Glomerular endothelial cell (primary cell): ENCODE measurements around the gene FBXW11. TPM values are rescaled to one million over a fixed set of nuclear protein-coding genes. Genes with fewer than 3 reads are reported as not detected.

ENCODE experiments used
- DNase-seq: peaks from one replicate; pipeline ENCODE4 v3.0.0-alpha.2; 2011; ENCODE audit warnings: low read depth, low spot score; ENCODE audit errors: extremely low read depth
- total RNA-seq: library from RNA; depleted of rRNA; stranded (reverse); fragments of >200 nt; gene quantifications from 2 replicates; pipeline ENCODE4 v1.2.3, GENCODE V29; 2015

Gene FBXW11
- total RNA-seq, 1 donor from 2014 or later: 53.7 TPM

- no peak for DNase-seq
Measured at GRCh38 chr5:171874234-171874633, 132.2 kb downstream of the FBXW11 start.

GRCh38 chr5:171872666-171873065 is 133.8 kb downstream of the FBXW11 start:
- no peak for DNase-seq

DNA sequence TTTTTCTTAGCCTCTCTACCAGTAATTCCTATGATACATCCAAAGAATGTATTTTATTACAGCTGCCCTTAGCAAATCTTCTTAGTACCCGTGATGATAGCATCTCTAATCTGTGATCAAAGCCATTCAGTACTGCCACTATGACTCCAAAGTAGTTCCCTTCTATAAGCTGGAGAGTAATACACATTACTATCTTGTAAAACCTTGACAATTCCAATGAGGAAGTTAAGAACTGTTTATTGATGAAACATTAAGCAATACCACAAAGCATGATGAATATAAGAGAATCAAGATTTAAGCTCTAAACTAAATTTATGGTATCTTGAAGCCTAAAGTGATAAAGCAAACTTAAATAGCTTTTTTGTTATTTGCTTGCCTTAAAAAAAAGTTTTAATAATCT is 134.7 kb downstream of the FBXW11 start:
- DNase-seq: no peak

DNA sequence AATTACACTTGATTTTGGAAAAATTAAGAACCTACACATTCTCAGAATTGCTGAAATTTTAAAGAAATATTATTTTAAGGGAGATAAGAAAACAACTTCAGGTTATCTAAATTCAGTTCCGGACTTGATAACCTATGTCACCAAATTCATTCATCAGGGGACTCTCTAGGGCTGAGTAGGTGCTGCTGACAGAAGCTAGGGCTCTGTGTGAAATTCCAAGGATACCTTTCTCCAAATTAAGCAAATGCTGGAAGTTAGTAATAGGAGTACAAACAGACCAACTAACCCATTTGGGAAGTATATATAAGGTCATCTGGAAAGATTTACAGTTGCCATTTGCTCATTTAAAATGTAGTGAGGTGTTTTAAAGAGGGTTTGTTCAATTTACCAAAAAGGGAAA is 136.5 kb downstream of the FBXW11 start:
- no peak for DNase-seq

- DNase-seq: no peak
Measured at GRCh38 chr5:171868236-171868635, 138.2 kb downstream of the FBXW11 start.

DNA sequence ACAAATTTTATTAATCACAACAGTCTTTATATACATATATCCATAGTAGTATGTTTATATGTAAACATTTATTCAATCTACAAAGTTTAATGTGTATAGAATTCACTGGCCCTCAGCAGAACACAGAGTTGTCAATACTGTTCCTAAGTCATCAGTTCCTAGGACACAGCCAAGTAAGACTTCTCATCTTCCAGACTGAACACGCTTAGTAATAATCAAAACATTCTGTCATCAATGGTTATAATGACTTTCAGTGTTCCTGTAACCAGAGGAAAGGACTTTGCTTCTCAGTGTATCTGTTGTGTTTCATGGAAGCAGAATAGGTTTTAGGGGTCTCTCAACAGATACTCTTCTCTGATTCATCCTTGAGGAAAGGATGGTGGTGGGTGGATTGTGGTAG is 138.7 kb downstream of the FBXW11 start:
- DNase-seq: no peak

DNA sequence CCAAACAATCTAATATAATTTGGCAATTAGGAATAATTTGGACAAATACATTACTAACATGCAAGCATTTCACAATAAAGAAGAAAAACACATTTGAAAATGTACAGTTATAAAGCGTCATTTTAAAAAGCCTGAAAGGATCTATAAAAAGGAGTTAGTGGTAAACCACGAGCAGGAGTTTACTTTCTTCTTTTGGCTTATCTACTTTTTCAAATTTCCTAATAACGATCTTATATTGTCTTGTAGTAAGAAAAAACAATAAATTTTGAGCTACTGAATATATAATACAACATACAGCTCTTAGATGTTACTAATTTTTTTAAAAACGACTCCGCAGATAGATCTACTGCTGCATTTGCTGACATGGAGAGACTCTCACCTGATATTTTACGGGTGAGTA is 141.0 kb downstream of the FBXW11 start:
- no peak for DNase-seq

DNA sequence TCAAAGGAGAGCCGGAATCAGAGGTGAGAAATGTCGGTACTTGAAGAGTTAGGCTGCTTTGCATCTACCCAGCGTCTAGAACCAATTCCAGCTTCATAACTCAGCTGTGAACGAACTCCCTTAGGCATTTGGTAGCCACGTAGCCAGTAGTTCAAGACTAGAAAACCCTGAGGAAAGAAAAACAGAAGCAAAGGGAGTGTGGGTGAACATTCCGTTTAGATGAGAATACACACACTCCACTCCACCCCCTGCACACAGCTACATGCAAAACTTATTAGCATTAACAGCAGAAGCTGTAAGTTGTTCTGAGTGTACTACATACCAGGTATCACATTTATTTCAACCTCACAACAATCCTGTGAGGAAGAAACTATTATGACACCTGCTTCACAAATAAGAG is 142.5 kb downstream of the FBXW11 start:
- DNase-seq: no peak

DNA sequence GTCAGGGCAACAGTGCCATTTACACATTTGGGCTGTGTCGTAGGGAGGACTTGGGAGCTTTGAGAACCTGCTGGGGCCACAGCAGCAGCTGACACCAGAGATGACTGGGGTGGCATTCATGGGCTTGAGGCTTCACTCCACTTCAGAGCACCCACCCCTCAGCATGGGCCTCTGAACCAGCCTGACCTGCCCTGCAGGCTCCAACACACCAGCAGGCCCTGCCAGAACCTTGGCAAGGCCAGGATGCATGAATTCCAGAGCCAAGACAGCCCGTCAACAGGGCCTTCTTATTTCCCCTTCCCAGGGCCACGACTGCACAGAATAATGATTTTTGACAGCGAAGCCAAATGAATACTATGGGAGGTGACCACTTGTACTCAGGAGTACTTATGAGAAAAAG is 143.8 kb downstream of the FBXW11 start:
- no peak for DNase-seq

GRCh38 chr5:171861381-171861780 is 145.1 kb downstream of the FBXW11 start:
- DNase-seq: no peak

DNA sequence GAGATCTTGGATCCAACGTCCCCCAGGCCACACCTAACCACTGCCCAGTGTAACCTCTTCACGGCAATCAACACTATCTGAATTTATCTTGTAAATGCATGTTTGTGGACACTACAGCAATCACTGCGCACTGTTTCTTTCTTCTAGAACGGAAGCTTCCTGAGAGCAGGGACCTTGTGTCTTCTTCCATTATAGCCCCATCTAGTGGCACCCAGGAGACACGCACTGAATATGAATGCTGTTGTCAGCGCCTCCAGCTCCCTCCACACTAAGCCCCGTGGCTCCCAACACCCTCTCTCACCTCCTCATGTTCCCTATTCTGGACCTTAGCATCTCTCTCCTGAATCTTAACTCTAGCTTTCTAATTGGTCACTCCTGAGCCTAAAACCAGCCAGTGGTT is 148.1 kb downstream of the FBXW11 start:
- no peak for DNase-seq

GRCh38 chr5:171857489-171857876 is 149.0 kb downstream of the FBXW11 start:
- DNase-seq: no peak

- DNase-seq: no peak
Measured at GRCh38 chr5:171855798-171856763, 150.4 kb downstream of the FBXW11 start.

DNA sequence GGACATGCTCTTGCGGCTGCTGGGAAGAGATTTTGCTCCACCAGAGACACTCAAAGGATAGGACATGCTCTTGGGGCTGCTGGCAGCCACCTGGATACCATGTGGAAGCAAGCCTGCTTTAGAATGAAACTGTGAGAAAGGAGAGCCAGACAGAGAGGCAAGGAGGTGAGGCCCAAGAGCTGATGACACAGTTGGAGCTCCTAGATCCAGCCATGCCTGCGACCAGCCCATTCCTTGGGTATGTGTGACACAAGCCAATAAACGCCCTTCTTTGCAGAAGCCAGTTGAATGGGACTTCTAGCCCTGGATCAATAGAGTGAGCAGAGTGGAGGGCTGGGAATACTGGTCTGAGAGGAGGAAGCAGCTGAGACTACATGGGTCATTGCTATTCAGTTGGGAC is 151.2 kb downstream of the FBXW11 start:
- DNase-seq: no peak

DNA sequence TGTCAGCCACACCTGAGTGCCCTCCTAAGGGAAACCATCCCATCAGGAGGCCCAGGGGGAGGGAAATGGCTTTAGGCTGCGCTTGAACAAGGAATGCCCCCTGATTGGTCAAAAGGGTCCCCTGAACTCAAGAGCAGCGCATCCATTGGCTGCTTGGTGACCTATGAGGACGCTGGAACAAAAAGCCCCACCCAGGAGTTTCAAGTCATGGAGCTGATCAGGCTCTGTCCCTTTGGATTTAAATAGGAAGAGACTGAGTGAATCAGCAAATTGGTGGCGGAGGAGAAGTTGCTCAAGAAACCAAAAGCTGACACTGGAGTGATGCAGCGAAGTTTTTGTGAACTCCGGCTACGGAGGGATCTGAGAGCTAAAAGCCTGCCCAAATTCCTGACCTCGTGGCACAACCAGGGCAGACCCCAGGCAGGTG is 154.2 kb downstream of the FBXW11 start:
- no peak for DNase-seq

DNA sequence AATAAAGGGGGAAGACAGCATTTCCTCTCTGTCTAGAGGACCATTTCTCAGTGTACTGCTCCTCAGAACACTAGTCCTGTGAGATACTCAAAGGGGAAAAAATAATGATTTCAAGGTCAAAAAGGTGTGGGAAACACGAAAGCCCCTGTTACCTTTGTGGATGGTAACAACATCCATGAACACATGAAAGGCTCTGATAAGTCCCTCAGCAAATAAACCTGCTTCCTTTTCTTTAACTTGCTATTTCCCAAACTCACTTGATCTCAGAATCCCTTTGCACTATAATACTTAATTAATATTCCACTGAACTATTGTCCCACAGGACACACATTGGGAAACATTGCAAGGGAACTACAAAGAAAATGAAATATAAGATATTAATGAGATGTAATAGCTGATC is 155.2 kb downstream of the FBXW11 start:
- DNase-seq: no peak

- DNase-seq: no peak
Measured at GRCh38 chr5:171850324-171850947, 156.0 kb downstream of the FBXW11 start.

GRCh38 chr5:171849585-171850323 is 156.7 kb downstream of the FBXW11 start:
- no peak for DNase-seq

- no peak for DNase-seq
Measured at GRCh38 chr5:171848911-171849520, 157.4 kb downstream of the FBXW11 start.

- no peak for DNase-seq
Measured at GRCh38 chr5:171848486-171848885, 158.0 kb downstream of the FBXW11 start.

GRCh38 chr5:171848006-171848405 is 158.4 kb downstream of the FBXW11 start:
- DNase-seq: no peak
